HepG2 (cell line): ENCODE results near the gene SORBS2. TPM values are rescaled to one million over a fixed set of nuclear protein-coding genes. Genes with fewer than 3 reads are reported as not detected.
A peak's percentile ranks its signal among the peaks of the same experiment; 100 is the strongest.

Experiments used
- ATAD3A ChIP-seq: sonication (generic); formaldehyde crosslinking; IDR thresholded peaks from 2 replicates; pipeline ENCODE4 v1.4.0; 2020; ENCODE audit warnings: missing genetic modification reagents
- CBX5 ChIP-seq: sonication (generic); formaldehyde crosslinking; IDR thresholded peaks from 2 replicates; pipeline ENCODE4 v1.4.0; 2020; ENCODE audit warnings: missing genetic modification reagents, borderline replicate concordance
- CENPX ChIP-seq: sonication (generic); formaldehyde crosslinking; IDR thresholded peaks from 2 replicates; pipeline ENCODE4 v1.9.0; 2021; ENCODE audit warnings: mild to moderate bottlenecking, missing genetic modification reagents, moderate library complexity
- GTF3A ChIP-seq: sonication (generic); formaldehyde crosslinking; conservative IDR thresholded peaks from 2 replicates; pipeline ENCODE4 v1.4.0; 2020; ENCODE audit warnings: mild to moderate bottlenecking, missing genetic modification reagents
- ISX ChIP-seq: sonication (generic); formaldehyde crosslinking; conservative IDR thresholded peaks from 2 replicates; pipeline ENCODE4 v1.5.0; 2020; ENCODE audit warnings: missing genetic modification reagents
- KDM5B ChIP-seq: sonication (generic); formaldehyde crosslinking; IDR thresholded peaks from 2 replicates; pipeline ENCODE4 v1.4.0; 2020; ENCODE audit warnings: missing genetic modification reagents, mild to moderate bottlenecking, borderline replicate concordance
- KLF12 ChIP-seq: sonication (generic); formaldehyde crosslinking; IDR thresholded peaks from 2 replicates; pipeline ENCODE4 v1.4.0; 2020; ENCODE audit warnings: missing genetic modification reagents, borderline replicate concordance
- PAX8 ChIP-seq: sonication (generic); formaldehyde crosslinking; IDR thresholded peaks from 2 replicates; pipeline ENCODE4 v1.8.0; 2022; ENCODE audit warnings: mild to moderate bottlenecking, missing genetic modification reagents, borderline replicate concordance
- PLRG1 ChIP-seq: fragments of 450-650 bp; conservative IDR thresholded peaks from 2 replicates; pipeline ENCODE4 v1.6.1; 2016
- RARG ChIP-seq: sonication (generic); formaldehyde crosslinking; IDR thresholded peaks from 2 replicates; pipeline ENCODE4 v1.4.0; 2020; ENCODE audit warnings: low read depth, mild to moderate bottlenecking, missing genetic modification reagents
- TFE3 ChIP-seq: IDR thresholded peaks from 2 replicates; pipeline ENCODE4 v1.6.1; 2016
- ZFP41 ChIP-seq: sonication (generic); formaldehyde crosslinking; IDR thresholded peaks from 2 replicates; pipeline ENCODE4 v1.4.0; 2020; ENCODE audit warnings: mild to moderate bottlenecking, missing genetic modification reagents, borderline replicate concordance
- ZIK1 ChIP-seq: sonication (generic); formaldehyde crosslinking; IDR thresholded peaks from 2 replicates; pipeline ENCODE4 v1.5.0; 2020; ENCODE audit warnings: mild to moderate bottlenecking, low read depth, missing genetic modification reagents, borderline replicate concordance
- ZMYM3 ChIP-seq: sonication (generic); formaldehyde crosslinking; IDR thresholded peaks from 2 replicates; pipeline ENCODE4 v1.5.1; 2020; ENCODE audit warnings: mild to moderate bottlenecking, missing genetic modification reagents
- ZNF235 ChIP-seq: sonication (generic); formaldehyde crosslinking; IDR thresholded peaks from 2 replicates; pipeline ENCODE4 v1.8.1; 2023; ENCODE audit warnings: mild to moderate bottlenecking, missing genetic modification reagents, borderline replicate concordance
- ZNF318 ChIP-seq: sonication (generic); formaldehyde crosslinking; IDR thresholded peaks from 2 replicates; pipeline ENCODE4 v1.4.0; 2020; ENCODE audit warnings: mild to moderate bottlenecking, missing genetic modification reagents
- ZNF513 ChIP-seq: sonication (generic); formaldehyde crosslinking; conservative IDR thresholded peaks from 2 replicates; pipeline ENCODE4 v1.5.0; 2020; ENCODE audit warnings: missing genetic modification reagents
- ZNF720 ChIP-seq: sonication (generic); formaldehyde crosslinking; IDR thresholded peaks from 2 replicates; pipeline ENCODE4 v1.4.0; 2020; ENCODE audit warnings: missing genetic modification reagents
- ZNF784 ChIP-seq: sonication (generic); formaldehyde crosslinking; IDR thresholded peaks from 2 replicates; pipeline ENCODE4 v1.5.1; 2020; ENCODE audit warnings: missing genetic modification reagents, mild to moderate bottlenecking, borderline replicate concordance
- polyA plus RNA-seq, 8 experiments: library from polyadenylated mRNA; depleted of rRNA in 3 of 8; stranded (reverse) in 7 of 8; unstranded in 1 of 8; fragments of >200 nt; fragmentation: Illumina TruSeq in 4 of 8; extraction: Trizol in 4 of 8; gene quantifications; 2 replicates each; pipeline versions ENCODE4 v1.2.1 to v1.2.3, GENCODE V29; 2011 to 2016; ENCODE audit warnings: low read depth in 4 of 8, missing spikeins in 1 of 8, mixed read lengths in 1 of 8; ENCODE audit not compliant: insufficient read depth in 1 of 8
- total RNA-seq, 5 experiments: library from RNA; depleted of rRNA; stranded (reverse); fragments of >200 nt; fragmentation: Illumina TruSeq; extraction: Trizol; gene quantifications; 2 replicates each; pipeline ENCODE4 v1.2.3, GENCODE V29; 2016; ENCODE audit warnings: low read depth in 1 of 5

Gene SORBS2
- total and polyA plus RNA-seq, 2 of the 13 experiments (the other 11 are each of a cell fraction or from before 2014, with no cell fraction given): 25.0 to 80.5 TPM

GRCh38 chr4:185774131-185774653, 37.8 kb downstream of the SORBS2 start (continued):
- TF ChIP-seq ZNF318 (CRISPR knock-in tag) (no peak), CBX5 (CRISPR knock-in tag) (no peak), KDM5B (CRISPR knock-in tag) (no peak), ZFP41 (CRISPR knock-in tag) (no peak), PAX8 (CRISPR knock-in tag) (no peak), KLF12 (no peak), GTF3A (CRISPR knock-in tag) (no peak), ATAD3A (CRISPR knock-in tag) (no peak), ZNF784 (no peak), TFE3 (CRISPR knock-in tag) (no peak), ISX (0 out of 2 replicates have a peak, but pooled peaks have one; percentile 46), ZNF235 (CRISPR knock-in tag) (no peak), PLRG1 (no peak), ZIK1 (CRISPR knock-in tag) (no peak), CENPX (CRISPR knock-in tag) (no peak), RARG (CRISPR knock-in tag) (no peak), ZMYM3 (CRISPR knock-in tag) (peak; percentile 28), ZNF513 (CRISPR knock-in tag) (no peak), ZNF720 (CRISPR knock-in tag) (no peak)
